Mucosa of stomach (tissue), 1 donor: ENCODE data around the gene CCNY.

ENCODE experiments used
- H3K27me3 ChIP-seq: one replicate; pipeline ENCODE4 v1.7.0; 2013; ENCODE audit warnings: mild to moderate bottlenecking, low read length; ENCODE audit not compliant: control insufficient read depth, insufficient read depth
- H3K36me3 ChIP-seq: one replicate; pipeline ENCODE4 v1.7.0; 2013; ENCODE audit warnings: low read length; ENCODE audit not compliant: control insufficient read depth, insufficient read depth
- H3K4me1 ChIP-seq: one replicate; pipeline ENCODE4 v1.7.0; 2013; ENCODE audit warnings: mild to moderate bottlenecking, low read length; ENCODE audit not compliant: control insufficient read depth, insufficient read depth
- H3K4me3 ChIP-seq: one replicate; pipeline ENCODE4 v1.7.0; 2013; ENCODE audit warnings: low read length
- H3K9ac ChIP-seq: one replicate; pipeline ENCODE4 v1.7.0; 2013; ENCODE audit warnings: mild to moderate bottlenecking, low read length, moderate library complexity
- H3K9me3 ChIP-seq: one replicate; pipeline ENCODE4 v1.7.0; 2013; ENCODE audit warnings: mild to moderate bottlenecking, low read length, moderate library complexity; ENCODE audit not compliant: control insufficient read depth
- donor health status: Pancreatic carcinoma.

Gene CCNY

GRCh38 chr10:35594115-35595079, 258.1 kb downstream of the CCNY start:
- Histone ChIP-seq H3K27me3 (no peaks in the 10 kb centered on the region), H3K4me3 (no peak overlapping the region), H3K36me3 (no peaks in the 10 kb centered on the region), H3K9me3 (no peaks in the 10 kb centered on the region), H3K9ac (no peak overlapping the region), H3K4me1 (no peaks in the 10 kb centered on the region)

- Histone ChIP-seq H3K36me3 (no peaks in the 10 kb centered on the region), H3K27me3 (no peaks in the 10 kb centered on the region), H3K4me1 (no peaks in the 10 kb centered on the region), H3K9me3 (no peaks in the 10 kb centered on the region), H3K9ac (no peak overlapping the region), H3K4me3 (no peak overlapping the region)
These were observed 258.8 kb downstream of the CCNY start for GRCh38 chr10:35595106-35595505.

GRCh38 chr10:35598379-35598778, 262.1 kb downstream of the CCNY start:
- Histone ChIP-seq H3K9ac (no peak overlapping the region), H3K27me3 (no peaks in the 10 kb centered on the region), H3K4me1 (no peaks in the 10 kb centered on the region), H3K4me3 (no peak overlapping the region), H3K36me3 (no peaks in the 10 kb centered on the region), H3K9me3 (no peaks in the 10 kb centered on the region)

- no peak overlapping the region for H3K4me3 ChIP-seq
- H3K36me3 ChIP-seq: no peaks in the 10 kb centered on the region
- H3K4me1 ChIP-seq: no peaks in the 10 kb centered on the region
- H3K27me3 ChIP-seq: no peaks in the 10 kb centered on the region
- no peaks in the 10 kb centered on the region for H3K9me3 ChIP-seq
- no peak overlapping the region for H3K9ac ChIP-seq
These were observed 263.9 kb downstream of the CCNY start for GRCh38 chr10:35600193-35600592.

GRCh38 chr10:35605191-35605590, 268.9 kb downstream of the CCNY start, which contains the start of gene GJD4:
Gene GJD4 (plus strand): TSS chr10:35605341. CDS start chr10:35605568, 227 bp downstream.
- Histone ChIP-seq H3K9me3 (no peaks in the 10 kb centered on the region), H3K36me3 (no peaks in the 10 kb centered on the region), H3K27me3 (peaks cover 20% of the 10 kb centered on the region)

GRCh38 chr10:35606430-35606829, 270.1 kb downstream of the CCNY start:
- Histone ChIP-seq H3K27me3 (peaks cover 20% of the 10 kb centered on the region), H3K4me1 (no peaks in the 10 kb centered on the region), H3K4me3 (no peak overlapping the region), H3K9ac (no peak overlapping the region), H3K9me3 (no peaks in the 10 kb centered on the region), H3K36me3 (no peaks in the 10 kb centered on the region)

More at GRCh38 chr10:35605191-35605590, 268.9 kb downstream of the CCNY start, which contains the start of gene GJD4:
- Histone ChIP-seq H3K9ac (no peak within 1 kb of the TSS), H3K4me1 (no peaks in the 10 kb centered on the region), H3K4me3 (no peak within 1 kb of the TSS)

- Histone ChIP-seq H3K36me3 (no peaks in the 10 kb centered on the region), H3K9me3 (no peaks in the 10 kb centered on the region), H3K4me3 (no peak overlapping the region), H3K9ac (no peak overlapping the region), H3K4me1 (no peaks in the 10 kb centered on the region), H3K27me3 (peaks cover 23% of the 10 kb centered on the region)
These were observed 271.4 kb downstream of the CCNY start for GRCh38 chr10:35607475-35608327.

- Histone ChIP-seq H3K4me1 (no peaks in the 10 kb centered on the region), H3K9ac (no peak overlapping the region), H3K36me3 (no peaks in the 10 kb centered on the region), H3K9me3 (no peaks in the 10 kb centered on the region), H3K4me3 (no peak overlapping the region), H3K27me3 (peaks cover 23% of the 10 kb centered on the region)
These were observed 272.0 kb downstream of the CCNY start for GRCh38 chr10:35608328-35608672.

GRCh38 chr10:35611750-35612149, 275.4 kb downstream of the CCNY start:
- Histone ChIP-seq H3K9ac (no peak overlapping the region), H3K27me3 (peaks cover 23% of the 10 kb centered on the region), H3K4me1 (no peaks in the 10 kb centered on the region), H3K9me3 (no peaks in the 10 kb centered on the region), H3K4me3 (no peak overlapping the region), H3K36me3 (no peaks in the 10 kb centered on the region)

GRCh38 chr10:35612385-35613106, 276.2 kb downstream of the CCNY start:
- H3K36me3 ChIP-seq: no peaks in the 10 kb centered on the region
- H3K9ac ChIP-seq: no peak overlapping the region
- H3K4me1 ChIP-seq: no peaks in the 10 kb centered on the region
- H3K27me3 ChIP-seq: peaks cover 17% of the 10 kb centered on the region
- no peaks in the 10 kb centered on the region for H3K9me3 ChIP-seq
- no peak overlapping the region for H3K4me3 ChIP-seq

GRCh38 chr10:35613107-35613440, 276.8 kb downstream of the CCNY start:
- H3K27me3 ChIP-seq: peaks cover 12% of the 10 kb centered on the region
- H3K9ac ChIP-seq: no peak overlapping the region
- no peaks in the 10 kb centered on the region for H3K36me3 ChIP-seq
- H3K4me1 ChIP-seq: no peaks in the 10 kb centered on the region
- H3K9me3 ChIP-seq: no peaks in the 10 kb centered on the region
- no peak overlapping the region for H3K4me3 ChIP-seq
